ENCODE data around the gene NFIA. TPM values are rescaled to one million over a fixed set of nuclear protein-coding genes. Genes with fewer than 3 reads are reported as not detected.

Gene NFIA
- total and polyA plus RNA-seq, 9 of the 15 experiments (the other 6 are each of a cell fraction or from before 2014, with no cell fraction given) = 5.3 to 24.9 (median 9.8) TPM

DNA sequence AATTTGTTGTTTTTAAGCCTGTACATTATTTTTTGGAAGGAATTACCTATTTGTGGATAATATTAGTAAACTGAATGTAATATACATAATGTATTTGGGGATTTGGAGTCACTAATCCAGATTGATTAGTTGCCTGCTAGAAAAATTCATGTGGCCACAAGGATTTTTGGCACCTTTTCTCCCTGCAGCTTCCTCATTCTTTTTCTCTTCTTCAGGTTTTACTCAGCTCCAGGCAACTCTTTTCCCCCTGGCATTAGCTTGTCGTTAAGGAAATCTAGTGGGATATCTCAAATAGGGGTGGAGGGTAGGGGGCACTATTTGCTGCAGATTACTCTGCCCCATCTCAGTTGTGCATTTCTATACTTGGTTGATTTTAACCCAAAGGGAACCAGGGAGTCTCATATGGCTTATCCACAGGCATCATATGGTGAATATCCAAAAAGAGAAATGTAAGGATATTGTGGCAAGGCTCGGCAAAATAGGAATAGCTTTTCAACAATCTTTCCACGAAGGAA lies 203.1 kb downstream of the NFIA start:
- no peaks in the 10 kb centered on the region; a peak in 1 of 5 replicates for H3K4me1 ChIP-seq (replicated peaks in 1 of 2; ENCODE audit: control insufficient read depth in 2 of 2, insufficient read depth in 2 of 2, low read length in 2 of 2)
- ATAC-seq (no peak), DNase-seq (ENCODE audit: extremely low read depth in 1 of 4, low spot score in 3 of 4) (no peak), FAIRE-seq (no peak)
- CTCF ChIA-PET (ENCODE audit: low intra/inter-chr PET ratio) = no interaction called here
- no peak overlapping the region for H3K9ac ChIP-seq (ENCODE audit: insufficient read depth in 1 of 2, low read depth in 2 of 2, low read length in 2 of 2)
- 80% methylated on average over 3 of the region's 3 CpGs for WGBS (ENCODE audit: insufficient coverage, low coverage, missing lambda C conversion rate)
- no peaks in the 10 kb centered on the region for H3K36me3 ChIP-seq (ENCODE audit: control insufficient read depth, insufficient read depth, low read length)
- no peak overlapping the region for H3K4me3 ChIP-seq
- no peaks in the 10 kb centered on the region for H3K27me3 ChIP-seq (ENCODE audit: control insufficient read depth in 2 of 2, insufficient read depth in 2 of 2, low read length in 2 of 2)
- H3K27ac ChIP-seq (ENCODE audit: extremely low read depth, low read depth, low read length) = no peak overlapping the region
- POLR2A ChIA-PET = no interaction called here
- H3K9me1 ChIP-seq (ENCODE audit: control insufficient read depth, insufficient read depth, low read length) = no peaks in the 10 kb centered on the region
- in situ Hi-C loops (cut with MboI) (no loop called here), intact Hi-C loops (cut with micrococcal nuclease) (loop anchor here (5.0 kb wide), 1 partner anchor 167 kb away; no protein-coding TSS in a partner anchor)
- no TSS peak for BruUV-seq (replicated peaks)
- no peaks in the 10 kb centered on the region for H3K9me3 ChIP-seq (replicated peaks; ENCODE audit: control insufficient read depth, insufficient read depth, low read depth, low read length)
- no peak overlapping the region for H3K4me2 ChIP-seq (ENCODE audit: insufficient read depth, low read length)
- peaks cover 3% of the 10 kb centered on the region; the same call in 1 of the 3 replicates for H3K79me2 ChIP-seq (ENCODE audit: control insufficient read depth, insufficient read depth, low read length)
- no peaks in the 10 kb centered on the region for H4K20me1 ChIP-seq (replicated peaks; ENCODE audit: control insufficient read depth, insufficient read depth, low read length)
- no peak overlapping the region for H2AFZ ChIP-seq (ENCODE audit: low read depth, low read length)
- TF ChIP-seq ZBTB33 (CRISPR knock-in tag; IDR thresholded peaks at IDR 0.05) (no peak), YBX1 (IDR thresholded peaks at IDR 0.05) (no peak), ZNF436 (CRISPR knock-in tag; IDR thresholded peaks at IDR 0.05) (no peak), ETV1 (tag; conservative IDR thresholded peaks at IDR 0.05; ENCODE audit: low read depth) (no peak), POLR2G (IDR thresholded peaks at IDR 0.05; ENCODE audit: low read depth, low read length) (no peak), KLF6 (CRISPR knock-in tag; IDR thresholded peaks at IDR 0.05; ENCODE audit: borderline replicate concordance) (no peak), HNRNPUL1 (IDR thresholded peaks at IDR 0.05; ENCODE audit: low read length) (no peak), POU5F1 (IDR thresholded peaks at IDR 0.05; ENCODE audit: borderline replicate concordance, low read depth, low read length, partially characterized antibody) (no peak), FOXM1 (IDR thresholded peaks at IDR 0.05; ENCODE audit: low read depth) (no peak), FOXM1 (CRISPR knock-in tag; IDR thresholded peaks at IDR 0.05; ENCODE audit: low read depth) (no peak), NR2C2 (CRISPR knock-in tag; IDR thresholded peaks at IDR 0.05) (no peak), NR2C2 (tag; IDR thresholded peaks at IDR 0.05) (no peak), ZNF224 (CRISPR knock-in tag; IDR thresholded peaks at IDR 0.05) (no peak), BRF2 (IDR thresholded peaks at IDR 0.05; ENCODE audit: borderline replicate concordance, insufficient read depth, insufficient read length) (no peak), ARHGAP35 (IDR thresholded peaks at IDR 0.05; ENCODE audit: partially characterized antibody) (no peak), L3MBTL2 (IDR thresholded peaks at IDR 0.05) (no peak), E2F5 (CRISPR knock-in tag; IDR thresholded peaks at IDR 0.05) (no peak), FIP1L1 (IDR thresholded peaks at IDR 0.05; ENCODE audit: low read depth, low read length, poor library complexity, severe bottlenecking) (no peak), ZNF263 (CRISPR knock-in tag; IDR thresholded peaks at IDR 0.05; ENCODE audit: borderline replicate concordance) (no peak), TRIM24 (IDR thresholded peaks at IDR 0.05) (no peak)
